ENCODE measurements around the gene UQCRC1.

UQCRC1 gene

DNA sequence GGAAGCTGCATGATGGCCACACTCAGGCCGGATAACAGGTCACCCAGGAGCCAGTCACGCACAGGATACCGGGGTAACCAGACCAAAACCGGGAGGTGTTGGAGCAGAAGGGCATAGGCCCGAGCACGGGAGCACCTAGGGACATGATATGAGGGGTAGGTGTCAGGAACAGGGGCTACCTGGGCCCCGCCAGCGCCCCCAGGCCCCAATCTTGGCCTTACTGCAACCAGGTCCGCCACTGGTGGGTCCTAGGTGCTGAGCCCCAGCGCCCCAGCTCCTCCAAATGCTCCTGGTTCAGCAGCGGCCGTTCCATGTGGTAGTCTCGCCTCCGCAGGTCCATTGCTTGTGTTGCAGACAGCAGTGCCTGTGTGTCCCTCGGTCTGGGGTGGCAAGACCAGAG, 23.8 kb upstream of the UQCRC1 start:
- no peak for DNase-seq

DNA sequence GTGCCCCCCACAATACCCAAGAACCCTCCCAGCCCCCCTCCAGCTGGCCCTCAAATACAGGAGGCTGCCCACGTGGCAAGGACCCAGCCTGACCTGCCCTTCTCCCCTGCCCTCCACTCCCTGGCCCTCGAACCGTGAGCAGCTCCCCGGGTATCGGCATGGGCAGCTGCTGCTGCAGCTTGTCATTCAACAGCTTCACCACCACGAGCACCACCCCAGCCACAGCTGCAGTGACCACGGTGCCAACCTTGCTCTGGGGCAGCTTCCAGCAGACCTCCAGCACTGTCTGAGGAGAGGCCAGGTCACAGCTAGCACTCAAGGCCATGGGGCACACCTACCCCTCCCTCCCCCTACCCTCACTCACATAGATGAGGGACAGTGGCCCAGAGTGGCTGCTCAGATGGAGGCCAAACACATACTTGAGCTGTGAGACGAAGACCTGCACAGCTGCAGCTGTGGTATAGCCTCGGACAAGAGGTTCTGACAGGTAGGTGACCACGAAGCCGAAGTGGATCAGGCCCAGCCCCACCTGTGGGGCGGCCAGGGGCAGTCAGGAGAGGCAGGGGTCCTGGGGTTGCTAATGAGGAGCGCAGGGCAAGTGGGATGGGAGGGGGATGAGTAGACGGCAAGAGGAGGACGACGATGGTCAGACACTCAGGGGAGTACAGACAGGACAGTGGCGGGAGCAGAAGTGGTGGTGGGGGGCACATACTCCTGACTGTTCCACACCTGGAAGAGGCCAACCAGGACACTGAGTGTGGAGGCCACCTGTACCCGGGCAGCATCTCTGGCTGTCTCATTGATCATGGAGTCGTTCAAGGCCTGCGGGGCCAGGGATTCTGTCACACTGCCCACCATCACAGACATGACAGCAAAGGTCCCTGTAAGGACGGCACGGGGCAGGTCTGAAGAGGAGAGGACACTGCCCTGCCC, 22.3 kb upstream of the UQCRC1 start:
- no peak for DNase-seq

DNA sequence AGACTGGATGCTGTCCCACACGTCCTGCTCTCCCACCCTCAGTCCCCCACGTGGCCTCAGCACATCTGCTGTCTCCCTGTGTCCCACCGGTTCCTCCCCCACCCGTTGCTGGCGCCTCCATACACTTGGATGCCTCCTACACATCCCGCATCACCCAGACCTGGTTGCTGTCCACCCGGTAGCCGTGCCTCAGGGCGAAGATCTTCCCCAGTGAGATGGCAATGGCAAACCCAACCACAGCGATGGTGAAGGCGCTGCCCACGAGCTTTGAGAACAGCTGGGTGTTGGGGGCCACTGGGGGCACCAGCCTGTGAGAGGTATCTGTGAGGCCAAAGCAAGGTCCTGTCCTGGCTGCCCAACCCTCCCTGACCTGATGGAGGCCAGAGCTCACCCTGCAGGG, 21.4 kb upstream of the UQCRC1 start:
- no peak for DNase-seq

DNA sequence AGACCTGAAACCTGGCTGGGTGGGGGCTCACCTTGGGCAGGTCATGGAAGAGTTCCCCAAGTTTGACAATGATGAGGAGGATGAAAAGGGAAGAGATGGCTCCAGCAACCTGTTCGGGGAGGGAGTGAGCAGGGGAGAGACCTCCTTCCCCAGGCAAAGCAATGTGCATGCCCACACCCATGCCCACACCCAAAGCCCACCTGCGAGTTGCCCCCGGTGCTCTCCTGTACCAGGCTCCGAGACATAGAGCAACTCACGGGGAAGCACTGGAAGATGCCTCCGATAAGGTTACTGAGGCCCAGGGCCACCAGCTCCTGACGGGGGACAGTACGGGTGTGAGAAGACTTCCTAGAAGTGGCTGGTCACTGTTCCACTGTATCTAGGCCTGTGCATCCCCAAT, 21.0 kb upstream of the UQCRC1 start:
- DNase-seq = no peak

DNA sequence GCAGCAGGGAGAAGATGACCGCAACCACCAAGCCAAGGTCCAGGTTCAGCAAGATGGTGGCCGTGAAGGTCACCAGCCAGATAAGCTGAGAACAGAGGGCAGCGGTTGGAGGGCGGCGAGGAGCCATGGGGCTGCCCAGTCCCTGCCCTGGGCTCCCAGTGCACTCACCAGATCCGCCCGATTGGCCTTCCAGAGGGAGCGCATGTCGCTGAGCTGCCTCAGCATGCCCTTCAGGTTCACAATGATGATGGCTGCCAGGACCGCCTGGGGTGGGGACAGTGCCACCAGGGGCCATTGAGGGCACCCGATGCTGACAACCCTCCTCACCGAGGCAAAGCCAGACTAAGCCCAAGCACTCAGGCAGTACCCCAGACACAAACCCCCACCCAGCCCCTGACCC, 20.4 kb upstream of the UQCRC1 start:
- DNase-seq = no peak

DNA sequence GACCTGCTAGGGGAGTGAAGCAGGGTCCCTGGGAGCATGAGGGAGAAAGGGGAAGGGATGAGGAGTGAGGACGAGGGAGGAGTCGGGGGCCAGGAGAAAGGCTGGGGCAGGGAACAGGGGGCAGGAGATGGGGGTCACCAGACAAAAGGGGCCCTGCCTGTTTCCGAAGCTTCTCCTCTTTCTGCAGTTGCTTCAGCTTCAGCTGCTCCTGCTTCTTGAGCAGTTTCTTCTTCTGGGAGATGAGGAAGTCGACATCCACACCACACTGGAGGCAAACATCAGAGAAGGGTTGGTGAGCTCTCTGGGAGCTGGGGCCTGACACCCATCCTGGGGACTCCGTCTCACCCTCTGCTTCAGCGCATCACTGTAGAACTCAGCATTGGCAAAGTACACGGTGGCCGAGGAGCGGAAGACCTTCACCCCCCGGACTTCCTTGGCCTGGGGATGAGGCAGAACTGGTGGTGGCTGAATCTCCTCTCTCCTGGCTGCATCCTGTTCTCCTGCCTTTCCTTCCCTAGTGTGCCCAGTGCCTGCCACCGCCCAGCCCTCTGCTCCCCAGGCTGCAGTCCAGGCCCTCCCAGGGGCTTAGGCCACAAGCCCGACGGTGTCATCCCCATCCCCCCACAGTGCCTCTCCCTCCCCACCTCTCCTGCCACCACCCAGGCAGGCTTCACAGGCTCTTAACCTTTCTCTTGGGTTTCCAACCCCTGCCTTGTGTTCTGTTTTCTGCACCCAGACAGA, 19.0 kb upstream of the UQCRC1 start:
- no peak for DNase-seq

DNA sequence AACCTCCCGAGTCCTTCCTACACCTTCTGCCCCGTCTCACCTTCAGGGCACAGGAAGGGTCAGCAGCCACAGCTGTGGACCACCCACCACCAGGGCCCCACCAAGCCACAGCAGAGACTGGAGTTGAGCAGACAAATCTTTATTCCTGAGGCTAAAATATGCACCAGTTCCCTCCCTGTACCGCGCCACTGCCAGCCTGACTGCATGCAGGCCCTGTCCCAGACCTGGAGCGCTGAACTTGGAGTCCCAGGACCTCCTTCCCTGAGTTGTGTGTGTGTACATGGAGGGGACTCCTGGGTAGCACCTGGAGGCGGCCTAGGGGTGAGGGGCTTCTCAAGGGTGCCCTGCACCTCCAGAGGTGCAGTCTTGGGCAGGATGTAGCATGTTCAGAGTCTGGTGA, 16.2 kb upstream of the UQCRC1 start:
- DNase-seq = no peak

DNA sequence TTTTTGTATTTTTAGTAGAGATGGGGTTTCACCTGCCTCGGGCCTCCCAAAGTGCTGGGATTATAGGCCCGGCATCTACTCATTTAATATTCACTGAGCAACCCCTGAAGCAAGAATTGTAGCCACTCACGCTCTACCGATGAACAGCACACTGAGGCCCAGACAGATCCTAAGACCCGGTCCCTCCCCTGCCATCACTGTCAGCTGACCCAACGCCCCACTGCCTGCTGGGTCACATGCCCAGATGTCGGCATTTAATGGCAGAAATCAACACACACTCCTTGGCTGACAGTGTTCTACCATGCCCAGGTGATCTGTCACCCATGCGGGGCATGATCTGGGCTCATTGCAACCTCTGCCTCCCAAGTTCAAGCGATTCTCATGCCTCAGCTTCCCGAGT, 15.3 kb upstream of the UQCRC1 start:
- DNase-seq = no peak

DNA sequence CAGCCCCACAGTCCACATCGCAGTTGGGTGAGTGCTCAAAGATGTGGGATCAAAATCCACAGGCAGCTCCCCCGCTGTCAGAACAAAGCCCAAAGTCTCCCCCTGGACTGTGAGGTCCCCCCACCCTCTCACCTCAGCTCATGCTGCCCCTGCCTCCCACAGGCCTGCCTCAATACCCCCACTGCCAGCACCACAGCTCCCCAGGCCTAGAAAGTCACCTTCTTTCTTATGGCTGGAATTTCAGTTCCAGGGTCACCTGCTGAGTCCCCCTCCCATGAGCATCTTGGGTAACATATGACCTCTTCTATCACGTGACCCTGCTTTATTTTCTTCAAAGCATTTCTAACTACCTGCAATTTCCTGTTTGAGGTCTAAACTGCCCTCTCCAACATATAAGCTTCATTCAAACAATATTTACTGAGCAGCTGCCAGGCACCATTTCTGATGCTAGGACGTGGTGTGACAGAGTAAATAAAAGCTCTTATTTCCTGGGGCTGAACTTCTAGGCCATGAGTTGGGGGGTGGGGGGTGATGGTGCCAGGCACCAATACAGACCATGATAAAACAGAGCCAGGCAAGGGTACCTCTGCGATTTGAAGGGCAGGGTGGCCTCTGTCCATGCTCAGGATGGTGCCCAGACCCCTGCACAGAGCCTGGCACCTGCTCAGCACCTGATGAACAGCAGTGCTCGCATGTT, 14.6 kb upstream of the UQCRC1 start:
- DNase-seq = no peak

DNA sequence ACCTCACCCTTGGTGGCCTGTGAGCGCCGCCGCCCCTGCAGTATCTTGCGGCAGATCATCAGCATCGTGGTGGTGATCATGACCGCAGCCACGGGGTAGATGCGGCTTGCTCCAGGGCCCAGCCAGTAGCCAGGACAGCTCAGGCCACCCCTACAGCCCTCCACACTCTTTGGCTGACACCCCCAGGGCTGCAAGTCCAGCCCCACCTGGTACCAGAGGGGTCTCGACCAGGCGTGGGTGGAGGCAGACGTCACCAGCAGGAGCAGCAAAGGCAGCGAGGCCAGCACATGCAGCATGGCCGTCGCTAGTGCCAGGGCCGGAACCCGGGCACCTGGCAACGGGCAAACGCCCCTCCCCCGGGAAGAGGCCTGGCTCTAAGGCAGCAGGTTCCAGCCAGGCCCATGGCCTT, 12.0 kb upstream of the UQCRC1 start, which contains the start of gene TMEM89:
TMEM89 (minus strand) TSS at position 309 of the 409 bp plus-strand sequence; CDS start at position 296, 13 bp downstream.
- no peak for DNase-seq

DNA sequence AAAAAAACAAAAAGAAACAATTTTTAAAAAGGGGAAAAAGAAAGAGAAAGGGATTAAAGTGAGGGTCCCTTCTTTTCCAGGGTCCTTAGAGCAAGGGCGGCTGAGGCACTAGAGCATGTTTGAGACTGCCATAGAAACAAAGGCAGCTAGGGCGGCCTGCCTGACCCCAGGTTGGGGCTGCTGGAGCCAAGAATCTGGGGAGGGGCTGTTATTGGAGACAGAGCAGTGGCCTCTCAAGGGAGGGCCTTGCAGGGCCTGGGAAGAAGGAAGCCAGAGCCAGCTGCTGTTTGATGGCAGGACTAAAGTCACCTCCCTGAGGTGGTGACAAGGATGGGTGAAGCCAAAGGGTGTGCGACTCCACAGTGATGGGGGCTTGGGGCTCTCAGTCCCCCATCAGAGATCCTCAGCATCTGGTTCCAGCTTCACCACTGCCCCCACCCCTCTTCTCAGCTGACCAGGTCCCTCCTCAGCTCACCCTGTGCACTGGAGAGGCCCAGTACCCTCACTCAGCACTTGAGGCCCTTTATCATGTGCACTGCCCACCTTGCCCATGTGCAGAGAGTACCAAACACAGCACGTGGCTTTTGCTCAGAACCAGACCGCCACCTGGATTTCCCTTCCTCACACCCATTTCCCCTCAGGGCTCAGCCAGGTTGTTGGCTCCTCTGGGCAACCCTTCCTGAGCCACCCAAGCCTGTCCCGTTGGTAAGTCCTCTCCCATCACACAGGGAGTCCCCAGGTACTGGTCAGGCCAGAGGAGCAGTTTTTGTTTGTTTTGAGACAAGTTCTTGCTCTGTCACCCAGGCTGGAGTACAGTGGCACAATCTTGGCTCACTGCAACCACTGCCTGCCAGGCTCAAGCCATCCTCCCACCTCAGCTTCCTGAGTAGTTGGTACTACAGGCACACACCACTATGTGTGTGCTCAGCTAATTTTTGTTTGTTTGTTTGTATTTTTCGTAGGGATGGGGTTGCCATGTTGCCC, 10.4 kb upstream of the UQCRC1 start:
- no peak for DNase-seq

DNA sequence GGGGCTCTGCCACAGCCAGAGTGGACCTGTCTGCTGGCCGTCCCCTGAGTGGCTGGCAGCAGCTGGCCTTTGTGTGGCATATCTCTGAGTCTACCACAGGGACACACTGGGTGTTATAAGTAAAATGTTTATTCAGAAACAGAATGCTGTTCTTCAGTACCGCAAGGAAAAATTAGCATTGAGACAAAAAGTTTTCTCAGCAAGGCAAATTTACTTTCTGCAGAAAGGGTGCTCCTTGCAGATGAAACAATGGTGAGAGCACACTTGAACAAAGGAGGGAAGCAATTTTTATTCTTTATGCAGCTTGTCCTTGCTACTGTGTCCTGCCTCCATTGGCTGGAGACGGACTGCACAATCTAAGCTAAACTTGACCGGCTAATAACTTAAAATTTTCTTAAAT, 8.1 kb upstream of the UQCRC1 start:
- no peak for DNase-seq

DNA sequence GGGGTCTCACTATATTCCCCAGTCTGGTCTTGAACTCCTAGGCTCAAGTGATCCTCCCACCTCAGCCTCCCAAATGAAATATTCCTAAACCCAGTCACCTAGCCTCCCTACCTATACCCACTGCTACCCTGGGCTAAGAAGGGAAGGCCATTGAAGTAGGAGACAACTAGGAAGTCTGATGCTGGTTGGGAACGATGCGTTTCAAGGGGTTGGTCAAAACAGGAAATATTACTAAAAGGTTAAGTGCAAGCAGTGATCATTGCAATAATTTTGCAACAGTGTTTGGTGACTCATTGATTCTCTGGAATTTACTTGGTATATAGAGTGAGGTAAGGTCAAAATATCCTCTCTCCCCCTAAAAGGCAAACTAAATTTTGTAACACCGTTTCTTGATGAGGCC, 4.6 kb upstream of the UQCRC1 start:
- DNase-seq = no peak

DNA sequence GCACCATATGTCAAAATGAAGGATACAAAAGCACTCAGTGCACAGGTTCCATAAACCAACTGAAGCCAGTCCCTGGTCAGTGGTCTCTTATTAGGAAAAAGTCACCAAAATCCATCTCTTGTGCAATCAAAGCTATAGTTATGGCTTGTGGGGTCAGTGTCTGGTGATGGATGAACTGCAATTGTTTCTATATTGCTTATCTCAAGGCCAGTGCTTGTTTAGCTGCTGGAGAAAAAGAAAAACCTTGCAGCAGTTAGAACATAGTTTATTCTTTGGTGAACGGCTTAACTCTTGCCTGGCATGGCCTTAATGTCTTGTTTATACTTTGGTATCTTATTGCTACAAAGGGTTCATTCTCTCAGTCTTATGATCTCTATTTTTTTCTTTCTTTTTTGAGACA, 2.9 kb upstream of the UQCRC1 start:
- no peak for DNase-seq

DNA sequence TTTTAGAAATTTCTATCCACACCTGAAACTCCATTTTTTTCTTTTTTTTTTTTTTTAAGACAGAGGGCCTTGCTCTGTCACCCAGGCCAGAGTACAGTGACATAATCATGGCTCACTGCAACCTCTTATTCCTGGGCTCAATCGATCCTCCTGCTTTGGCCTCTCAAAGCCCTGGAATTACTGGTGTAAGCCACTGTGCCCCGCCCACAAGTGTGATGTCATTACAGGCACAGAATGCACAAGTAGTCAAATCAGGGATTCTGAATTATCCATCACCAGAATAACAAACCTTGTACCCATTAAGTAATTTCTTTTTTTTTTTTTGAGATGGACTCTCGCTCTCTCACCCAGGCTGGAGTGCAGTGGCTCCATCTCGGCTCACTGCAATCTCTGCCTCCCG, 1.9 kb downstream of the UQCRC1 start:
- no peak for DNase-seq

DNA sequence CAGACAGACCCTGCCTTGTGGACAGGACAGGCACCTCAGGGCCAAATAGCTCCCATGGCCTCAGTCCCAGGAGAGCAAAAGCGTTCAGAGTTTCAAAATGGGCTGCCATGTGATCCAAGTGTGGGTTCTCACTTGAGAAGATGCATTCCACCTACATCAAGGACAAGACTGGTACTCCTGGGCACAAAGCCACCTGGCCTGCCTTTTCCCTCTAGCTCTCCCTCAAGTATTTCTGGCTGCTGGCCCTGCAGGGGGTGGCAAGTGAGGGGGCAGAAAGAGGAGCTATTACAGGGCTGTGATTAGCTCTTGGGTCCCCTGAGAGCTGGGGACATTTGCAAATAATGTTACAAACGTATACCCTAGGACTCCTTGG, 7.8 kb downstream of the UQCRC1 start:
- no peak for DNase-seq

DNA sequence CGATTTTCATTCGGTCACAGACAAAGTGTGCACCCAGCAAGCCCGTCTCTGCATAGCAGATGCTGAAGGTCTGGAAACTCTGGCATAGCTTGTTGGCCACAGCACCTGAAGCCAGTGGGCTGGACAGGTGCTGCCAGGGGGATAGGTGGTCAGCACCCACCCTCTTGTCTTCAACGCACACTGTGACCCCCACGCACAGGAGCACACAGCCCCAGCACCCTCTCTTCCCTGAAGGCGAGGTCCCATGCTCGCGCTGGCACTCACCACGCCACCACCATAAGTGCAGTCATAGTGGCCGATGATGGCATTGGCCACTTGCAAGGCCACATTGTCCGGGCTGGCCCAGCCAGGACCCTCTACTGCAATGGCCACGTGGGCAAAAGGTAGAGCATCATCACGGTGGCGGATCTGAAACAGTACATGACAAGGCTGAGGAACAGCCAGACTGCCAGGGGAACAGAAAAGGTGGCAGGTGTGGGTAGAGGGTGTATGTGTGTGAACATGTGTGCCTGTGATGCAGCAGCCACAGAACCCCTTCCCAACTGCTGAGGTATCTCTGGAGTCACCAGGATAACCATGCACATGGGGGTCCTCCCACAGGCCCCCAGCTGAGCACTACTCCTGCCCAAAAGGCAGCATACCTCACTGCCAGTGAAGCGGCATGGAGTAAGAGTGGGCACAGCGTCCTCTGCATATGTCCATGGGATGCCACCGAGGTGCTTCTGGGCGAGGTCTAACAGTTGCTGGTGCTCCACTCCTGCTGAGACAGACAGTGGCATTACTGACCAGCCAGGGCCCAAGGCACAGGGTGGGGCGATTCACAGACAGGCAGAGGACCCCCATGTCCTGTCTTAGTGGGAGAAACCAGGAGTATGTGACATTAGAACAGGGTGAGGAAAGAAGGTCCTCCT, 8.5 kb downstream of the UQCRC1 start:
- no peak for DNase-seq

DNA sequence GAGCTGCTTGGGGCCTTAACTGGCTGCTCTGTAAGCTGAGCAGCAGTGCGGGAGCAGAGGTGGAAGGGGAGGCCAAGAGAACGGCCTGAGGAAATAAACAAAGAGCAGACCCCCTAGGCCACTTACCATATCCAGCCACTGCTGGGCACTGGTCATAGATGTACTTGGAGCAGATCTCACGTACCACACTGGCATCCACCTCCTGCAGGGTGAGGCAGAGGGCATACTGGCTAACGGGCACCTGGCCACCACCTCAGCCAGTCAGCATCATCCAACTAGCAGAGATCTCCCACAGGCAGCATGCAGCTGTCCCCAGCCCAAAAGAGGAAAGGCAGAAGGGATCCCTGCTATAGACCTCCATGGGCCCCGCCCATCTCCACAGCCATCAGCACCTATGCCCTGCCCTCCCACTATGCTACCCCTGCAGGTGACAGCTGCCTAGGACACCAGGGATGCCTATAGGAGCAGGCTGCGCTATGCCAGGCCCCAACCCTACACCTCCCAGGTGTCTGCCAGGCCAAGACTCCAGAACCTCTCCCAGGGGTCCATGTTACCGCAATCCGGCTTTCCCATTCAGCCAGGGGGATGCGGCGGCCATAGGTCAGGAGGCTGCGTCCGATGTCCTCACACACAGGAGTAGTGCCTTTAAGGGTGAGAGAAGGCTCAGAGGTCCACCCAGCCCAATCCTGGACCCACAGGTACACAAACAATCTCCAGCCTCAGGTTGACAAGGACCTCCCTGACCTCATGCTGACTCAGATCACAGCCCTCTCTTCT, 9.7 kb downstream of the UQCRC1 start:
- DNase-seq = no peak

DNA sequence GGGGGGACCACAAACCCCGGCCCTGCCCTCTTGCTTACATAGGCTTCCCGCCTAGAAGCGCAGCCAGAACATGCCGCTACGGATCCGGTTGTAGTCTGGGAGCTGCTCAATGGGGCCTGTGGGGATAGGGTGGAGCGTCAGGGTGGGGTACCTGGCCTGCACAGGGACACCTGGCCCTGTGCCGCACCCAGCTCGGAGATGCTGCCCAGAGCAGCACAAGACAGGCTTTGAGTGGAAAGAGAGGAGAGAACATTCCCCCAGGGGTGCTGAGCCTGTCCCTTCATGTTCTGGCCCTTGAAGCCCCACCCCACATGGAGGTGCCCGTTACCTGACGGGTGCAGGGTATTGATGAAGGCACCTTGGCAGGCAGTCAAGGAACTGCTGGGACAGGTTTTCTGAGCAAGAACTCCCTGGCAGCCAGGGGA, 10.4 kb downstream of the UQCRC1 start:
- DNase-seq = no peak

DNA sequence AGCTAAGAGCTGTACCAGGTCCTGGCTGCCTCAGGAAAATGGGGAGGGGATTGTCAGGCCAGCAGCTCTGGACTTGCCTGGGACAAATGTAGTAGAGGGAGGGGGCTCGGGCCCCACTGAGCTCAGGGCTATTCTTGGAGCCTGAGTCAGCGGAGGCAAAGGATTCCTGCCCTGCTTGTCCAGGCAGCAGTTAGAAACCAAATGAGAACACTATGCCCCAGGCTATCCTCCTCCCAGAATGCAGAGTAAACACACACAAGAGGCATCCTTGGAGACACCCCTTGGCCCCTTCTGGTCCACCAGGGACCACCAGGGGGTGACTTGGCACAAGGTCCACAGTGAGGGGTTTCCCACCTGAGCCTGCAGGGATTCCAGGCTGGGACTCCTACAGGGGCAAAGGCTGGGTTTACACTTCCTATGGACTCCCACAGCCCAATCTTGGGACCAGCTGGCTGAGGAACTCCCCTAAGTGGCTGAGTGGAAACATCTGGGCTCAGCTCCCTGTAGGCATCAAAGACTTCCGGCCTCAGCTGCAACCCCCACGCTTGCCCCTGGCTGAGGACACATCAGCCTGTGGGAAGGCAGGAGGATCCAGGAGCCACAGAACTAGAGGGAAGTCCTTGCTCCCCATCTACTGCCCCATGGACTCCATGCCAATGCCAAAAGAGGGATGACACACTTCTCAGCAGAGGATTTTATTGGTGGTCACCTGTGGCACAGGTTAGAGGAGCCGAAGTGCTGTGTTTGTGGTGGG, 10.9 kb downstream of the UQCRC1 start:
- no peak for DNase-seq

Data from retina (tissue), 1 donor.